ENCODE data around the gene PCDHGB3. TPM values are rescaled to one million over a fixed set of nuclear protein-coding genes. Genes with fewer than 3 reads are reported as not detected.
"Not testable (repeated sequence)": the region's sequence is repeated elsewhere in the genome, so short reads cannot be mapped to it uniquely, and the experiment has no call there.

The PCDHGB3 gene
- total RNA-seq, 3 donors from 2014 or later = 5.3 to 10.2 (median 8.6) TPM

- peak in 2 of 3 donors; percentile 20 to 29 for TF ChIP-seq CTCF (IDR thresholded peaks at IDR 0.05)
- H3K36me3 ChIP-seq; intact Hi-C loops (cut with DNase I; ENCODE audit: low total_unique reads); H3K27me3 ChIP-seq; DNase-seq (ENCODE audit: low spot score in 2 of 2); H3K4me1 ChIP-seq; H3K27ac ChIP-seq: not testable (repeated sequence)
- Histone ChIP-seq H3K4me3 (peak within 1 kb of the TSS; percentile 20 to 58 (median 23)), H3K9me3 (peaks cover 79 to 100% of the 10 kb centered on the region in 2 donors)
Measured at GRCh38 chr5:141407790-141408505, 37.9 kb downstream of the PCDHGB3 start, which contains the start of gene PCDHGB6. TSS of gene PCDHGB6 (plus strand) at chr5:141408021. CDS start at chr5:141408203, 182 bp downstream.

- Histone ChIP-seq H3K27me3 (no peaks in the 10 kb centered on the region), H3K4me3 (peak overlapping the region in 1 of 3 donors; percentile 3), H3K9me3 (peaks cover 79 to 100% of the 10 kb centered on the region in 2 donors), H3K4me1 (no peaks in the 10 kb centered on the region), H3K27ac (no peak overlapping the region), H3K36me3 (no peaks in the 10 kb centered on the region)
- DNase-seq (ENCODE audit: low spot score in 2 of 2) = no peak
- TF ChIP-seq POLR2A (IDR thresholded peaks at IDR 0.05) (no peak), POLR2AphosphoS5 (IDR thresholded peaks at IDR 0.05) (no peak), CTCF (IDR thresholded peaks at IDR 0.05) (no peak)
- intact Hi-C loops (cut with DNase I; ENCODE audit: low total_unique reads) = loop anchor here (1.0 kb wide), 1 partner anchor 9 kb away; no protein-coding TSS in a partner anchor
Measured at GRCh38 chr5:141409598-141410306, 39.7 kb downstream of the PCDHGB3 start.

DNA sequence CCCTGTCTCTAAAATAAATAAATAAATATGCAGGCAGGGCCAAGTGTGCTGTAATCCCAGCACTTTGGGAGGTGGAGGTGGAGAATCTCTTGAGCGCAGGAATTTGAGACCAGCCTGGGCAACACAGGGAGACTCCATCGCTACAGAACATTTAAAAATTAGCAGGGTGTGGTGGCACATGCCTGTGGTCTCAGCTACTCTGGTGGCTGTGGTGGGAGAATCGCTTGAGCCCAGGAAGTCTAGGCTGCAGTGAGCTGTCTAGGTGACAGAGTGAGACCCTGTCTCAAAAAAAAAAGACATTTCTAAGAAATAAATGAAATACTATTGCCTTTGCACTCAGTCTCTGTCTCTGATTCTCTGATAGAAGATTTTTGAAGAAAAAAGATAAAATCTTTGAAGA, 41.5 kb downstream of the PCDHGB3 start:
- no peak for TF ChIP-seq CTCF (IDR thresholded peaks at IDR 0.05)
- TF ChIP-seq POLR2A (IDR thresholded peaks at IDR 0.05) = no peak
- TF ChIP-seq POLR2AphosphoS5 (IDR thresholded peaks at IDR 0.05) = no peak
- DNase-seq (ENCODE audit: low spot score in 2 of 2) = no peak
- intact Hi-C loops (cut with DNase I; ENCODE audit: low total_unique reads) = no loop called here
- Histone ChIP-seq H3K4me1 (no peaks in the 10 kb centered on the region), H3K4me3 (peak overlapping the region in 1 of 3 donors; percentile 18), H3K27me3 (no peaks in the 10 kb centered on the region), H3K27ac (no peak overlapping the region), H3K36me3 (no peaks in the 10 kb centered on the region), H3K9me3 (peaks cover 72 to 99% of the 10 kb centered on the region in 2 donors)

- Histone ChIP-seq H3K27ac (no peak within 1 kb of the TSS), H3K4me1 (no peaks in the 10 kb centered on the region), H3K27me3 (no peaks in the 10 kb centered on the region), H3K4me3 (peak within 1 kb of the TSS; percentile 29 to 59 (median 30)), H3K9me3 (peaks cover 73 to 99% of the 10 kb centered on the region in 2 donors), H3K36me3 (no peaks in the 10 kb centered on the region)
- no peak for TF ChIP-seq POLR2A (IDR thresholded peaks at IDR 0.05)
- peak in 1 of 3 donors; percentile 19 for TF ChIP-seq CTCF (IDR thresholded peaks at IDR 0.05)
- intact Hi-C loops (cut with DNase I; ENCODE audit: low total_unique reads) = no loop called here
- DNase-seq (ENCODE audit: low spot score in 2 of 2) = no peak
Measured at GRCh38 chr5:141412854-141413539, 43.0 kb downstream of the PCDHGB3 start, which contains the start of gene PCDHGA10. TSS of gene PCDHGA10 (plus strand) at chr5:141412987. CDS start at chr5:141413176, 189 bp downstream.
